ENCODE measurements around the gene OSBPL5.

The OSBPL5 gene

GRCh38 chr11:3121931-3122774, 43.0 kb downstream of the OSBPL5 start:
- no peak for TF ChIP-seq CEBPB (IDR thresholded peaks at IDR 0.05)
- no peak for TF ChIP-seq MAX (IDR thresholded peaks at IDR 0.05)
- TF ChIP-seq YY1 (IDR thresholded peaks at IDR 0.05; ENCODE audit: low read depth): no peak
- TF ChIP-seq TEAD4 (IDR thresholded peaks at IDR 0.05): no peak
- TF ChIP-seq EP300 (IDR thresholded peaks at IDR 0.05; ENCODE audit: borderline replicate concordance): no peak
- no peak for TF ChIP-seq EGR1 (IDR thresholded peaks at IDR 0.05)
- no peak for TF ChIP-seq CREB1 (IDR thresholded peaks at IDR 0.05; ENCODE audit: low read depth)

GRCh38 chr11:3121416-3121815, 43.7 kb downstream of the OSBPL5 start:
- no peak for TF ChIP-seq EP300 (IDR thresholded peaks at IDR 0.05; ENCODE audit: borderline replicate concordance)
- TF ChIP-seq TEAD4 (IDR thresholded peaks at IDR 0.05): no peak
- no peak for TF ChIP-seq RAD21 (IDR thresholded peaks at IDR 0.05; ENCODE audit: low read depth)
- TF ChIP-seq ZBTB7A (IDR thresholded peaks at IDR 0.05; ENCODE audit: low read depth): no peak
- TF ChIP-seq EGR1 (IDR thresholded peaks at IDR 0.05): no peak
- TF ChIP-seq USF1 (IDR thresholded peaks at IDR 0.05): no peak
- TF ChIP-seq TAF1 (IDR thresholded peaks at IDR 0.05; ENCODE audit: low read depth): no peak
- TF ChIP-seq FOXM1 (IDR thresholded peaks at IDR 0.05; ENCODE audit: borderline replicate concordance, low read depth): no peak
- no peak for TF ChIP-seq MAX (IDR thresholded peaks at IDR 0.05)
- TF ChIP-seq NFIC (IDR thresholded peaks at IDR 0.05): no peak
- no peak for TF ChIP-seq REST (IDR thresholded peaks at IDR 0.05; ENCODE audit: low read depth)
- no peak for TF ChIP-seq YY1 (IDR thresholded peaks at IDR 0.05; ENCODE audit: low read depth)

- no peak for TF ChIP-seq TAF1 (IDR thresholded peaks at IDR 0.05; ENCODE audit: low read depth)
- no peak for TF ChIP-seq CEBPB (IDR thresholded peaks at IDR 0.05)
- no peak for TF ChIP-seq CREB1 (IDR thresholded peaks at IDR 0.05; ENCODE audit: low read depth)
- TF ChIP-seq TEAD4 (IDR thresholded peaks at IDR 0.05): no peak
These were observed 44.9 kb downstream of the OSBPL5 start for GRCh38 chr11:3120071-3120792.

GRCh38 chr11:3119141-3119821, 45.8 kb downstream of the OSBPL5 start:
- TF ChIP-seq EGR1 (IDR thresholded peaks at IDR 0.05): no peak
- TF ChIP-seq MAX (IDR thresholded peaks at IDR 0.05): no peak
- no peak for TF ChIP-seq EP300 (IDR thresholded peaks at IDR 0.05; ENCODE audit: borderline replicate concordance)
- TF ChIP-seq NFIC (IDR thresholded peaks at IDR 0.05): no peak
- TF ChIP-seq RAD21 (IDR thresholded peaks at IDR 0.05; ENCODE audit: low read depth): no peak
- no peak for TF ChIP-seq YY1 (IDR thresholded peaks at IDR 0.05; ENCODE audit: low read depth)
- no peak for TF ChIP-seq USF1 (IDR thresholded peaks at IDR 0.05)
- no peak for TF ChIP-seq ZBTB7A (IDR thresholded peaks at IDR 0.05; ENCODE audit: low read depth)
- TF ChIP-seq FOXM1 (IDR thresholded peaks at IDR 0.05; ENCODE audit: borderline replicate concordance, low read depth): no peak
- TF ChIP-seq REST (IDR thresholded peaks at IDR 0.05; ENCODE audit: low read depth): no peak
- TF ChIP-seq CEBPB (IDR thresholded peaks at IDR 0.05): no peak
- TF ChIP-seq CREB1 (IDR thresholded peaks at IDR 0.05; ENCODE audit: low read depth): no peak
- TF ChIP-seq TEAD4 (IDR thresholded peaks at IDR 0.05): no peak
- no peak for TF ChIP-seq TCF12 (IDR thresholded peaks at IDR 0.05; ENCODE audit: low read depth)
- no peak for TF ChIP-seq TAF1 (IDR thresholded peaks at IDR 0.05; ENCODE audit: low read depth)

- no peak for TF ChIP-seq REST (IDR thresholded peaks at IDR 0.05; ENCODE audit: low read depth)
- no peak for TF ChIP-seq TAF1 (IDR thresholded peaks at IDR 0.05; ENCODE audit: low read depth)
- TF ChIP-seq YY1 (IDR thresholded peaks at IDR 0.05; ENCODE audit: low read depth): no peak
- no peak for TF ChIP-seq RAD21 (IDR thresholded peaks at IDR 0.05; ENCODE audit: low read depth)
- TF ChIP-seq CEBPB (IDR thresholded peaks at IDR 0.05): no peak
- no peak for TF ChIP-seq EP300 (IDR thresholded peaks at IDR 0.05; ENCODE audit: borderline replicate concordance)
- TF ChIP-seq CREB1 (IDR thresholded peaks at IDR 0.05; ENCODE audit: low read depth): no peak
- TF ChIP-seq EGR1 (IDR thresholded peaks at IDR 0.05): no peak
These were observed 49.8 kb downstream of the OSBPL5 start for GRCh38 chr11:3115321-3115720.

Measured in Ishikawa (cell line).